ENCODE data around the gene POLR2A. TPM values are rescaled to one million over a fixed set of nuclear protein-coding genes. Genes with fewer than 3 reads are reported as not detected.
A peak's percentile ranks its signal among the peaks of the same experiment; 100 is the strongest.

The POLR2A gene
- total RNA-seq, 6 experiments from 2014 or later, result 36.1 to 49.9 (median 46.0) TPM

DNA sequence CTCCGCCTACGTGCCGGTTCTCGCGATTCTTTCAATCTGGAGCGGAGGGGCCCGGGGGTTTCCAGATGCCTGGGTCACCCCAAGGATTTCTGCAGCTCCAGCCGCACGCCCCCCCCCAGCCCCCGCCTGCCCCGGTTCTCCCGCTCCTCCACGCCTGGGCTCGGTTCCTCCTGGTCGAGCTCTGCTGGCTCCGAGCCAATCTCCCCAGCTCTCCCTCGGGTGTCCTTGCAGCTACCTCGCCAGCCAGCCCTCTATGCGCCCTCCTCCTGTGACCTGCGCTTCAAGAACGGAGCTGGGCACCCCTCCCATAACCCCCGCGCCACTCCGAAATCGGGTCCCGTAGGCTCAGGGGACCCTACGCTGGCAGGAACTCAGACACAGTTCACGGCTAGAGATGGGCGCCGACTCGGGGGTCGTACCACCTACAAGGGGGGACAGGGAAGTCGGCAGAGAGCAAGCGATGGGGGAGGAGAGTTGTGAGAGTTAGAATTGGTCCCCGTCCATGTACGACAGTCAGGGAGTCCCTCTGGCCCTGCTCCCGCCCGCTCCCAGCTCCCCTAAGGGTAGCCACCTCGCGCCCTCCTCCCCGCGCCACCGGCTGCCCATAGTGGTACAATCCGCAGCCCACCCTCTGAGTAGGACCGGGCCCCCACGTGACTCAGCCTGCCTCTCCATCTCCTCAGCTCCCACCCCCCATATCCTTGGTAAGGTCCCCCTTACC is 43.9 kb upstream of the POLR2A start:
- intact Hi-C loops (cut with DNase I), result no loop called here

DNA sequence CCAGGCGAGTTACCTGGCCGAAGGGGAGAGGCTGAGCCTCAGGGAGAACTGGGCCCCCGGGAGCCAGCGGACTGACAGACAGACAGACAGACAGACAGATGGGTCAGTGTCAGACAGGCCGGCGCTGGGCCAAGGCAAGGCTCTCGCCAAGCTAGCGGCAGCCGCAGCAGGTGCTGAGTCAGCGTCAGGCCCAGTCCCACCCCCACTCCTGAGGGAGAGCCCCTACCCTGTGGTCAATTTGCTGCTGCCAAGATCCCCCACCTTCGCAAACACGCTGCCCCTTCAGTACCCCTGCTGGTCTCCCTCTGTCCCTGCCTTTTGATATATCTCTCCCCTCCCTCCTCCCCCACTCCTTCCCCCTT is 43.4 kb upstream of the POLR2A start:
- Histone ChIP-seq H3K27ac (no peak overlapping the region), H3K4me3 (peak overlapping the region; percentile 31 to 36 (median 33)), H3K9me3 (no peaks in the 10 kb centered on the region), H3K36me3 (no peaks in the 10 kb centered on the region), H3K4me1 (peaks cover 0 to 40% (median 12%) of the 10 kb centered on the region in 4 donors), H3K27me3 (no peaks in the 10 kb centered on the region)
- intact Hi-C loops (cut with DNase I), result no loop called here
- DNase-seq, result peak; percentile 81 to 83 (median 82)
- TF ChIP-seq, protein P1, sequence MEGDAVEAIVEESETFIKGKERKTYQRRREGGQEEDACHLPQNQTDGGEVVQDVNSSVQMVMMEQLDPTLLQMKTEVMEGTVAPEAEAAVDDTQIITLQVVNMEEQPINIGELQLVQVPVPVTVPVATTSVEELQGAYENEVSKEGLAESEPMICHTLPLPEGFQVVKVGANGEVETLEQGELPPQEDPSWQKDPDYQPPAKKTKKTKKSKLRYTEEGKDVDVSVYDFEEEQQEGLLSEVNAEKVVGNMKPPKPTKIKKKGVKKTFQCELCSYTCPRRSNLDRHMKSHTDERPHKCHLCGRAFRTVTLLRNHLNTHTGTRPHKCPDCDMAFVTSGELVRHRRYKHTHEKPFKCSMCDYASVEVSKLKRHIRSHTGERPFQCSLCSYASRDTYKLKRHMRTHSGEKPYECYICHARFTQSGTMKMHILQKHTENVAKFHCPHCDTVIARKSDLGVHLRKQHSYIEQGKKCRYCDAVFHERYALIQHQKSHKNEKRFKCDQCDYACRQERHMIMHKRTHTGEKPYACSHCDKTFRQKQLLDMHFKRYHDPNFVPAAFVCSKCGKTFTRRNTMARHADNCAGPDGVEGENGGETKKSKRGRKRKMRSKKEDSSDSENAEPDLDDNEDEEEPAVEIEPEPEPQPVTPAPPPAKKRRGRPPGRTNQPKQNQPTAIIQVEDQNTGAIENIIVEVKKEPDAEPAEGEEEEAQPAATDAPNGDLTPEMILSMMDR (IDR thresholded peaks at IDR 0.05), result no peak
- TF ChIP-seq POLR2A (IDR thresholded peaks at IDR 0.05), result no peak
- WGBS (ENCODE audit: insufficient coverage, low coverage, low lambda C conversion rate, missing lambda C conversion rate), result 4% methylated on average over 7 of the region's 12 CpGs
- ATAC-seq, result peak in 3 of 4 donors; percentile 15 to 30 (median 19)

More for the DNA sequence above, 43.9 kb upstream of the POLR2A start:
- H3K4me3 ChIP-seq, result peak overlapping the region; percentile 31 to 36 (median 33)
- DNase-seq (peak in 2 of 3 donors; percentile 68 to 69), ATAC-seq (no peak)
- peaks cover 0 to 44% (median 14%) of the 10 kb centered on the region in 4 donors for H3K4me1 ChIP-seq
- no peaks in the 10 kb centered on the region for H3K36me3 ChIP-seq
- 1% methylated on average over 28 of the region's 46 CpGs for WGBS (ENCODE audit: insufficient coverage, low coverage, low lambda C conversion rate, missing lambda C conversion rate)
- no peaks in the 10 kb centered on the region for H3K27me3 ChIP-seq
- TF ChIP-seq POLR2A (IDR thresholded peaks at IDR 0.05), result no peak
- TF ChIP-seq, protein P1 (IDR thresholded peaks at IDR 0.05), result no peak
- no peak overlapping the region for H3K27ac ChIP-seq
- H3K9me3 ChIP-seq, result no peaks in the 10 kb centered on the region

DNA sequence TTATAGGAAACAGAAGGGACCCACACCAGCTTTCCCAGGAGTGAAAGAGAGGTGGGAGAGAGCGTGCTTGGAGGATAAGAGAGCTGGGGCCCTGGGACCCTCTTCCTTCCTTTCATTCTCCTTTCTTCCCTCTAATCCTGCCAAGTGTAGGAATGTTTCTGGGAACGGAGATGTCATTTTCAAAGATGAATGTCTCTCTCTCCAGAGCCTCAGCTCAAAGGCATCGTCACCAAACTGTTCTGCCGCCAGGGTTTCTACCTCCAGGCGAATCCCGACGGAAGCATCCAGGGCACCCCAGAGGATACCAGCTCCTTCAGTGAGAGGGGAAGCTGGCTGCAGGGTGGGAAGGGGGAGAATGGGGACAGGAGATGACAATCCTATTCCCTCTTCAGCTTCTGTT is 42.9 kb upstream of the POLR2A start:
- 87% methylated on average over 7 of the region's 7 CpGs for WGBS (ENCODE audit: insufficient coverage, low coverage, low lambda C conversion rate, missing lambda C conversion rate)
- no peak overlapping the region for H3K27ac ChIP-seq
- intact Hi-C loops (cut with DNase I), result no loop called here
- H3K9me3 ChIP-seq, result no peaks in the 10 kb centered on the region
- no peak for TF ChIP-seq POLR2A (IDR thresholded peaks at IDR 0.05)
- TF ChIP-seq, protein P1 (IDR thresholded peaks at IDR 0.05), result no peak
- DNase-seq (no peak), ATAC-seq (no peak)
- H3K4me3 ChIP-seq, result no peak overlapping the region
- peaks cover 0 to 35% (median 10%) of the 10 kb centered on the region in 4 donors for H3K4me1 ChIP-seq
- H3K36me3 ChIP-seq, result no peaks in the 10 kb centered on the region
- no peaks in the 10 kb centered on the region for H3K27me3 ChIP-seq

DNA sequence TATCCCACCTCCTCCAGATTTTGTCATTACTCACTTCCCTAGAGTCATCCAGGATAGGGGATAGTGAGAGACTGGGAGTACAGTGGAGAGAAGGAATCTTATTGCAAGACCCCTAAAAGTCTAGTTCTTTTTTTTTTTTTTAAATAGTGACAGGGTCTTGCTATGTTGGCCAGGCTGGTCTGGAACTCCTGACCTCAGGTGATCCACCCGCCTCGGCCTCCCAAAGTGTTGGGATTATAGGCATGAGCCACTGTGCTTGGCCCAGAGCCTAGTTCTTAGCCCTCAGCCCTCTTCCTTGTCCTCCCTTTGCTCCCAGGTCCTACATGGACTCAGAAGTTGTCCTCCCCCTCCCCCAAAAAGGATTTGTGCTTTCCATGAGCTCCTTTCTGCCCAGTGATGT is 42.0 kb upstream of the POLR2A start:
- intact Hi-C loops (cut with DNase I), result no loop called here
- Histone ChIP-seq H3K4me1 (peaks cover 0 to 28% (median 8%) of the 10 kb centered on the region in 4 donors), H3K4me3 (no peak overlapping the region), H3K27ac (no peak overlapping the region), H3K36me3 (no peaks in the 10 kb centered on the region), H3K9me3 (no peaks in the 10 kb centered on the region), H3K27me3 (no peaks in the 10 kb centered on the region)
- no peak for ATAC-seq
- no peak for DNase-seq
- no CpG with 5 or more reads among the region's 2 CpGs for WGBS (ENCODE audit: insufficient coverage, low coverage, low lambda C conversion rate, missing lambda C conversion rate)
- no peak for TF ChIP-seq POLR2A (IDR thresholded peaks at IDR 0.05)
- TF ChIP-seq, protein P1 (IDR thresholded peaks at IDR 0.05), result no peak

Measured in right lobe of liver (tissue), 6 donors.